ENCODE results near the gene MTRF1L.
"Not testable (repeated sequence)": the region's sequence is repeated elsewhere in the genome, so short reads cannot be mapped to it uniquely, and the experiment has no call there.

MTRF1L gene

DNA sequence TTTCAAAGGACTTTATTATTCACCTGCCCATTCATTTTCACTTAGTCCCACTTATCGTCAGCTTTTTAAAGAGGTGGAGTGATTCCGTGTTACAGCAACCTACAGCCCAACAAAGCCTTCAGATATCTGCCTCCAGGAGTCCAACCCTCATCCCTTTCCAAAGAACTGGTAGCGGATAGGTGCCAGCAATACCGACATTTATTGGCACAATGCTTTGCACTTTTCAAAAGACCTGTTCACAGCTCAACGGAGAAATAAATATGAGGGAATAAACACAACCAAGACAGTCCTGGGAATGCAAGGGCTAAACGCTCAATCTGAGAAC, 819 bp upstream of the MTRF1L start:
- peak overlapping the region; percentile 89 for H3K4me3 ChIP-seq (ENCODE audit: low read depth, low read length)

GRCh38 chr6:153001767-153002612, 519 bp downstream of the MTRF1L start:
- peak overlapping the region; percentile 96 for H3K4me3 ChIP-seq (ENCODE audit: low read depth, low read length)

DNA sequence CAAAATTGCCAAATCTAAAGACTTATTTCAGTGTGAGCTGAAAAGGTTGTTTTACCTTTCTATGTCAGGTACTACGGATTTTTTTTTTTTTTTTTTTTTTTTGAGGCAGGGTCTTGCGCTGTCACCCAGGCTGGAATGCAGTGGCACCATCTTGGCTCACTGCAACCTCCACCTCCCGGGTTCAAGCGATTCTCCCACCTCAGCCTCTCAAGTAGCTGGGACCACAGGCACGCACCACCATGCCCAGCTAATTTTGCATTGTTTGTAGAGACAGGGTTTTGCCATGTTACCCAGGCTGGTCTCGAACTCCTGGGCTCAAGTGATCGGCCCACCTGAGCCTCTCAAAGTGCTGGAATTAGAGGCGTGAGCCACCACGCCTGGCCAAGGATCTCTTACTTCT, 1.7 kb downstream of the MTRF1L start:
- not testable (repeated sequence) for H3K4me3 ChIP-seq (ENCODE audit: low read depth, low read length)

DNA sequence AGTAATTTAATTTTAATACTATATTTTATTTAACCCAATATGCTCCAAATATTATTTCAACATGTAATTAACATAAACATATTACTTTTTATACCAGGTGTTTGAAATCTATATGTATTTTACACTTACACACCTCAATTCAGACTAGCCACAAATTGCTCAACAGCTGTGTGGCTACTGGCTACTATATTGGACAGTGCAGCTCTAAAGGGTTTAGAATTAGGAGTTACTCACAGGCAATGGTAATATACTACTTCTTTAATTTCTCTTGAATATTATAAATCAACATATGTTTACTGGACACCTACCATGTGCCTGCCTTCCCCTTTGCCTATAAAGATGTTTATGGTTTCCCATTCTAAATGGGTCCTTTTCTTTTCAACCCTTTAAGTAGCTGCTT, 2.3 kb downstream of the MTRF1L start:
- H3K4me3 ChIP-seq (ENCODE audit: low read depth, low read length), result no peak overlapping the region

DNA sequence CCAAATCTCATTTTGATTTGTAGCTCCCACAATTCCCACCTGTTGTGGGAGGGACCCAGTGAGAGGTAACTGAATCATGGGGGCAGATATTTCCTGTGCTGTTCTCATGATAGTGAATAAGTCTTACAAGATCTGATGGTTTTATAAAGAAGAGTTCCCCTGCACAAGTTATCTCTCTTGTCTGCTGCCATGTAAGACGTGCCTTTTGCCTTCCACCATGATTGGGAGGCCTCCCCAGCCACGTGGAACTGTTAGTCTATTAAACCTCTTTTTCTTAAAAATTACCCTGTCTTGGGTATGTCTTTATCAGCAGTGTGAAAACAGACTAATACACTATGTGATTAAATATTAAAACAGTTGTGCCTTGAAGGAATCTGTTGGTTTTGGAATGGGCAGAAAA, 3.0 kb downstream of the MTRF1L start:
- not testable (repeated sequence) for H3K4me3 ChIP-seq (ENCODE audit: low read depth, low read length)

DNA sequence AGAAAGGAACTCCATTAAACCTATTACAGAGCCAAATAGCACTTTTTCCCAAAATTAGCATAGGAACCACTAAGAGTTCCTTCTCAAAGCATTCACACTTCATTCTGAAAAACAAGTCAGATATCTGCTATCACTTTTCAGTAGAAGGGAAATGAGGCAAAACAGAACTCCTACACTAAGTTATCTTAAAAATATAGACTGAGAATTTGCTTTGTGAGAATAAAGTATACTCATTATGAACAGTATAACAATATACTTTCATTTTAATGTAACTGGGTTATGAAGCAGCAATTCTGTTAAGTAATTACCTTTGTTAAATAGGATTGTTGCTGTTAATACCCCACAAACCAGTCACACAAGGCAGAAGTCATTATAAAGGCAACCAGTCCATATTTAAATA, 8.7 kb downstream of the MTRF1L start:
- H3K4me3 ChIP-seq (ENCODE audit: low read depth, low read length), result no peak overlapping the region

DNA sequence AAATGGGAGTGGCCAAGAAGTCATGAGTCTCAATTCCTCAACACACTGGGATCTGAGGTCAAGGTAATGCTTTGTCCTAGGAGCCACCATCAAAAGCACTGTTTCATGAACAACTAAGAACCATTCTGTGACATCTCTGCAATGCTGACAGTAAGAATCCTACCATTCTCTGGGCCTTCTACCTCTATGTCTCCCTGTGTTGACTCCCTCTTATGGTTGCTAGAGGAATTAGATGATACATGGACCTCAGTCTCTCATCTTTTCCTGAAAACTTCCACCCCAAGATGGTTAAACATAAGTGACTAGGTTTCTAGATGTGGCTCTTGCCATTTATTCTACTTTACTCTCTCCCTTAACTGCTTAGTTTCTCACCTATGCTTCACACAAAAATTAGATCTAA, 9.1 kb downstream of the MTRF1L start:
- no peak overlapping the region for H3K4me3 ChIP-seq (ENCODE audit: low read depth, low read length)

GRCh38 chr6:152986978-152987377, 15.5 kb downstream of the MTRF1L start:
- H3K4me3 ChIP-seq (ENCODE audit: low read depth, low read length), result no peak overlapping the region

GRCh38 chr6:152985300-152985699, 17.2 kb downstream of the MTRF1L start:
- H3K4me3 ChIP-seq (ENCODE audit: low read depth, low read length), result peak overlapping the region; percentile 1

- peak overlapping the region; percentile 85 for H3K4me3 ChIP-seq (ENCODE audit: low read depth, low read length)
These were observed 18.0 kb downstream of the MTRF1L start for GRCh38 chr6:152984513-152984872.

DNA sequence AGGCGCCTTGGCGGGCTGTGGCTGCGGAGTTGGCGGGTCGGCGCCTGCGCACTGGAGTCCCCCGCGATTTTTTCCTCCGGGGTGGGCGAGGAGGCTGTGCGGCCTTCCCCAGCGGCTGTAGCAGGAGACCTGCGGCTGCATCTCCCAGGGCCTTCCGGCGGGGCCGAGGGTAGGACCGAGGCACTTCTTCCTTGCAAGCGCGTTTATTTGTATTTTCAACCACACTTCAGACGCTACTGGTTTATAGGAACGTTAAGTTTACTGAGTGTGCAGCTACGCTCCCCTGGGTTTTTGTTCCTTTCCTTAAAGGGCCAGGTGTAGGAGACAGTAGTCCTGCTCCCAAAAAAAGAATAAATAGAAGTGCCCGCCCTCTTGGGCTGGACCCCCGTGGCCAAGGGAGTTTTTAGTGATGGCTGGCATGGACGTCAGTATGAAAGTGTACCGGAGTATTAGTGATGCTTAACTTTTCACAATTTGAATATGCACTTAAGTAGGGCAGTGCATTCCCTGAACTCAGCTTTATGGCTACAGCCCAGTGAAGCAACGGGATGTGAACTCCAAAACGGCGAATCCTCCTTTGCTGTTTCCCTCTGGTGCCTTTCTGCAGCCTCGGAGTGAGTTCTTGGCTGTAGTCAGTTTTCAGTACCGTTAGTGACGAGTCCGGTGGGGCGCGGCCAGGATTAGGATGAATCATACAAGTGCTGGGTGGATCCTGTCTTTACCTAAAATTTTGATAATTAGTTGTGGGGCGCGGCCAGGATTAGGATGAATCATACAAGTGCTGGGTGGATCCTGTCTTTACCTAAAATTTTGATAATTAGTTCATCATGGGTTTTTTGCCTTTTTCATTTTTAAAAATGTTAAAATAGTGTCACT, 18.6 kb downstream of the MTRF1L start:
- H3K4me3 ChIP-seq (ENCODE audit: low read depth, low read length), result peak overlapping the region; percentile 85

GRCh38 chr6:152982904-152983636, 19.4 kb downstream of the MTRF1L start, which contains the start of gene FBXO5:
TSS of gene FBXO5 (minus strand) at chr6:152983041. CDS start at chr6:152982959, 82 bp downstream.
- peak within 1 kb of the TSS; percentile 85 for H3K4me3 ChIP-seq (ENCODE audit: low read depth, low read length)

- H3K4me3 ChIP-seq (ENCODE audit: low read depth, low read length), result peak overlapping the region; percentile 75
These were observed 20.3 kb downstream of the MTRF1L start for GRCh38 chr6:152981989-152982903.

- H3K4me3 ChIP-seq (ENCODE audit: low read depth, low read length), result peak overlapping the region; percentile 75
These were observed 21.3 kb downstream of the MTRF1L start for GRCh38 chr6:152981219-152981618.

GRCh38 chr6:152980656-152981055, 21.9 kb downstream of the MTRF1L start:
- peak overlapping the region; percentile 75 for H3K4me3 ChIP-seq (ENCODE audit: low read depth, low read length)

DNA sequence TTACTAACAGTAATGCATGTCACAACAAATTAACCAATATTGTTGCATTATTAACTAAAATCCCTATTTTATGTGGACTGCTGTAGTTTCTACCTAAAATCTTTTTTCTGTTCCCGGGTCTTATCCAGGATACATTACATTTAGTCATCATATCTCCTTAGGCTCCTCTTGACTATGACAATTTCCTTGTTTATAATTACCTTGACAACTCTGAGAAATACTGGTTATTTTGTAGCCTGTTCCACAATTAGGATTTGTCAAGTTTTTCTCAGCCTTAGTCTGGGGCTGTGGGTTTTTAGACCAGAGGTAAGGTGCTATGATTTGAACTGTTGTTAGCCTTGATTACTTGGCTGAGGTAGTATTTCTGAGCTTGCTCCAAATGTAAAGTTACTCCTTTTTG, 23.4 kb downstream of the MTRF1L start:
- H3K4me3 ChIP-seq (ENCODE audit: low read depth, low read length), result no peak overlapping the region

DNA sequence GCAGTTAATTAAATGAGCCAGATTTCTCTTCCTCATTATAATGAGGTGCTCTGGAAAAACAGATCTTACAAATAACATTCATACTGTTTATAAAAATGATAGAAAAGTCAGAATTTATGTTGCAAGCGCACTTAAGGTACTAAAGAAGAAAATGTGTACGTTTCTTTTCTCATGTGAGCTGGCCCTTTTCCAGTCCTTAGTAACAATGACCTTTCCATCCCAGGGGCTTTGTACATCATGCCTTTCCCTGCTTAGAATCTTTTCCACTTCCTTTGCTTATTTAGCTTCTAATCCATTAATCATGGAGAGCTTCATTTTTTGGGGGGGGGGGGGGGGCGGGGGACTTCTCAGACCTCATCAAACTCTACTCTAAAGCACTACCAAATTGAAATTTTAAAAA, 24.5 kb downstream of the MTRF1L start:
- no peak overlapping the region for H3K4me3 ChIP-seq (ENCODE audit: low read depth, low read length)

- no peak overlapping the region for H3K4me3 ChIP-seq (ENCODE audit: low read depth, low read length)
These were observed 25.0 kb downstream of the MTRF1L start for GRCh38 chr6:152977556-152977955.

- H3K4me3 ChIP-seq (ENCODE audit: low read depth, low read length), result no peak overlapping the region
These were observed 25.8 kb downstream of the MTRF1L start for GRCh38 chr6:152976749-152977148.

- no peak overlapping the region for H3K4me3 ChIP-seq (ENCODE audit: low read depth, low read length)
These were observed 27.1 kb downstream of the MTRF1L start for GRCh38 chr6:152975204-152975915.
